Fibroblast of peridontal ligament (primary cell): ENCODE data around the gene OR51B6.
"Not testable (repeated sequence)": the region's sequence is repeated elsewhere in the genome, so short reads cannot be mapped to it uniquely, and the experiment has no call there.

Experiments
- DNase-seq: peaks from one replicate; pipeline ENCODE4 v3.0.0-alpha.2; 2010; ENCODE audit errors: extremely low read depth

The OR51B6 gene

GRCh38 chr11:5366365-5366764 lies 15.1 kb downstream of the OR51B6 start:
- not testable (repeated sequence) for DNase-seq

- peak; percentile 9 for DNase-seq
These were observed 15.5 kb downstream of the OR51B6 start for GRCh38 chr11:5366856-5367255.

- peak; percentile 75 for DNase-seq
These were observed 16.3 kb downstream of the OR51B6 start for GRCh38 chr11:5367448-5368074.

- peak; percentile 13 for DNase-seq
These were observed 17.3 kb downstream of the OR51B6 start for GRCh38 chr11:5368502-5369043.

DNA sequence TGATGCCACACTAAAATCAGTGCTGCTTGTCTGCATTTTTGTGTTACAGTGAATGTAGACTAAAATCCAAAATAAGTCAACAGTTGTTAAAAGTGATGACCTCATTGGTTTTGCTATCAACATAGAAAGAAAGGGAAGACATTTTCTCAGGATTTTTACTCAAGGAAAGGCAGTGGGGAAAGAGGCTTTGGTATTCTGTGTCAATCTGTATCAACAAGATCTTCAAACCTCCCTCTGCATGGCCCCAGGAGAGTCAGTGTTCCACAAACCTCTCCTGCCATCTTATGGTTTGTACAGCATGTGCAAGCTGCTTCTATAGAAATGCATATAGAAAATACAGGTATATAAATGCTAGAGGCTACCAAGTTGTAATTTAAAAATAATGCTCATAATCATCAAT lies 18.5 kb downstream of the OR51B6 start:
- DNase-seq, result peak; percentile 83

DNA sequence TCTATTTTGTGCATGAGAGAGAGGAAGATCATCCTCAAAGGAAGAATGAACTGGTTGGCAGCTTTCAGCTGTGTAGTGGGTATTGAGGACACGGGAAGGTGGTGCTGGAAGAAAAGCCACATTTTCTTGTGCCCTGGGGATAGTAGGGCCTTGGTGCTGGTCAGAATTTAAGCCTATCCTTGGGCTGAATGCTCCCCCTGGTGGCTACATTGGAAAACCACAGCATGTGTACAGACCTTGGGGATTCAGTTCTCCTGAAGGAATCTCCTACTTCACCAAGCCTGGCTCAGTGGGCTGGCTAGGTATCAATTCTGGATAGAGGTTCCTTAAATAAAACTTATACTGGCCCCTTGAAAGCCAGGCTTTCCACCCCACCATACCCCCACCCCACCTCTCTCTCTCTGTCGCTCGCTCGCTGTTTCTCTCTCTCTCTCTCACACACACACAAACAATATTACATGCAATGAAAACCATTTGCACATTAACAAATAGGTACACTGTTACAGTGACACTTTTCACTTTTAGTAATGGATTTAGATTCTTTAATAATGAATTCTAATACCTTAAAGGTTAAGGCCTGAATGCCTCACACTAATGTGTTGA lies 29.5 kb downstream of the OR51B6 start:
- peak; percentile 83 for DNase-seq

GRCh38 chr11:5383576-5383975 lies 32.3 kb downstream of the OR51B6 start, which contains the start of gene OR51M1:
TSS of gene OR51M1 (plus strand) at chr11:5383812. CDS start at chr11:5389399, 5,587 bp downstream.
- DNase-seq, result no peak

GRCh38 chr11:5384335-5384734 lies 33.0 kb downstream of the OR51B6 start:
- DNase-seq, result no peak

- no peak for DNase-seq
These were observed 38.9 kb downstream of the OR51B6 start for GRCh38 chr11:5390210-5390609.

- DNase-seq, result no peak
These were observed 42.8 kb downstream of the OR51B6 start for GRCh38 chr11:5394091-5394490.

DNA sequence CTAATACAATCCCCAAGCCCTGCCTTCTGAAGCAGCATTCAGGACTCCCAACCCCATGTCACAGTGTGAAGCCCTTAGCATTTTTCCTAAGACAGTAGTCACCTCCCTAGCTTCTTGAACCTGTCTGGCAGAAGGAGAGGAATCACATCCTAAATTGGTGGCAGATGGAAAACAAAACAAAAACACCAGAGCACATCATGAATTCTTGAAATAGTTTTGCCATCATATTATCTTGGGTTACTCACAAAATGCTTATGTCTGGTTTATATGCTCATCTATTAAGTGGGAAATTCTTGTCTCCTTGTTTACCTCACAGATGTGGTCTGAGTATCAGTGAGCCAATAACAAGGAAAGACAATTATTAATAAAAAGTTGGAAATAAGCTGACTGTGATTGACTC lies 47.6 kb downstream of the OR51B6 start:
- DNase-seq, result no peak
